NCI-H2196 treated with DMSO at 0.1 percent for 48 hours (cell line): ENCODE data around the gene CNNM3.

Experiments used
- DNase-seq: peaks from one replicate; lab custom pipeline; 2025; ENCODE audit not compliant: unreplicated experiment; lab: John Stamatoyannopoulos, UW

Gene CNNM3

DNA sequence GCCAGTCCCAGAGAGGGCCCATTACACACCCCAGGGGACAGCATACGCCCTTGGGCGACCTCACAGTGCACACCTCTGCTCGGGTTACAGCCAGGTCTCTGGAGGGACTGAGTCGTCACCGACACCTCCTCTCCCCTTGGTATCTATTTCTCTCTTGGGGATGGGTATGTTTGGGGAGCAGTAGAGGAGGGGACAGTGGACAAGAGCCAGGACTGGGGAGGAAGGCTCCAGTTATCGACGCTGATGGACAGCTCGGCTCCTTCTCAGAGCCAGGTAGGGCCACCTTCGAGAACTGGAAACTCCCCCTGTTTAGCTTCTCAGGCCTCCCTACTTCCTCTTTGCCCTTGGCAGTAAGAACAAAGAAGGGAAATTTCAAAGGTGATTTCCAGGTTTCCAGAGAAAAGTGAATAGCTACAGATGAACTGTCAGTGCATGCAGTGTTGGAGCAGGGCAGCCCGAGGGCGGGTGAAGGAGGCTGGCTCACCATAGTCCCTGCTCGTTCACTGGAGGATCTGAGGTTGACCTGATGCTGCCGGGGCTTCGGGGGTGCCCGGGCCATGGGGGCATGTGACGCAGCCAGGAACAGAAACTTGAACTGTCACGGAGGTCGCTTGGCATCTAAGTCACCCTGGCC, 58.2 kb downstream of the CNNM3 start:
- DNase-seq: no peak

- DNase-seq: no peak
These were observed 59.6 kb downstream of the CNNM3 start for GRCh38 chr2:96875498-96876268.

- DNase-seq: no peak
These were observed 60.4 kb downstream of the CNNM3 start for GRCh38 chr2:96876269-96877041.

GRCh38 chr2:96877042-96877451, 61.0 kb downstream of the CNNM3 start:
- no peak for DNase-seq

GRCh38 chr2:96877631-96878092, 61.6 kb downstream of the CNNM3 start:
- no peak for DNase-seq

DNA sequence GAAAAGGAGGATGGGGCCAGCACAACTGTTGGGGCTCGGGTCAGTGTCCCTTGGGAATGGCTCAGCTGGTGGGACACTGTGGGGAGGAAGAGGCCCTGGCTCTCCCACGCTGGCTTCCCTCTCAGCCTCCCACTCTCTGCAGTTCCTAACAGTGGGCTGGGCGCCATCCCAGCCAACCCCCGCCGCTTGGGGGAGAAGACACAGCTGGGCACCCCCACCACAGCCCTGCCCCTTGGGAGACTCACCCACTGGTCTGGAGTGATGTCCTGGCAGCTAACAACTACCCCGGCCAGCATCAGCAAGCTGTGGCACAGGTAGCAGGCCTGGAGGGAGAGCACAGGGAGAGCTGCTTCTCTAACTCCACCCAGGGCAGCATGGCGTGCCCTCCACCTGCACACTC, 62.1 kb downstream of the CNNM3 start:
- no peak for DNase-seq

GRCh38 chr2:96878796-96879544, 62.9 kb downstream of the CNNM3 start:
- DNase-seq: no peak

DNA sequence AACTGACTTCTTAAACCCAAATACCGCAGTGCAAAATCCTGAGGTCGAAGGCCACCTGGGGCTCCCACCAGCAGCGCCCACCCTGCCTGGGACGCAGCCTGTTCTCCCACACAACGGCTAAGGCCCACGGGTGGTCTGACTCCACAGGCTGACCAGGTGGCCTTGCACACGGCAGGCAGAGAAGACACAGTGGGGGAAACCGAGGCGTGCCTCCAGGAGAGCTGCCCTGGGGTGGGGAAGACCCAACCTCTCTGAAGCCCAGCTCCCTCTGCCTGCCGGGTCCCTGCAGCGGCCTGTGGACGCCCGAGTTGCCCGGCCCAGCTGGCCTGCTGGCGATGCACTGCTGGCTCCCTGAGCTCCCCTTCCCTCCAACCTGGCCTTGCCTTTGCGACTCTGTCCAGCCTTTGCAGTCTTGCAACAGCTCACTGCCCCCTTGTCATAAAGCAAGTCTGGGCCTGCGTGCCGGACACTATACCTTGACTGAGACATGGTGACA, 63.5 kb downstream of the CNNM3 start:
- no peak for DNase-seq

- no peak for DNase-seq
These were observed 64.8 kb downstream of the CNNM3 start for GRCh38 chr2:96880891-96881273.

- no peak for DNase-seq
These were observed 65.5 kb downstream of the CNNM3 start for GRCh38 chr2:96881349-96882195.

DNA sequence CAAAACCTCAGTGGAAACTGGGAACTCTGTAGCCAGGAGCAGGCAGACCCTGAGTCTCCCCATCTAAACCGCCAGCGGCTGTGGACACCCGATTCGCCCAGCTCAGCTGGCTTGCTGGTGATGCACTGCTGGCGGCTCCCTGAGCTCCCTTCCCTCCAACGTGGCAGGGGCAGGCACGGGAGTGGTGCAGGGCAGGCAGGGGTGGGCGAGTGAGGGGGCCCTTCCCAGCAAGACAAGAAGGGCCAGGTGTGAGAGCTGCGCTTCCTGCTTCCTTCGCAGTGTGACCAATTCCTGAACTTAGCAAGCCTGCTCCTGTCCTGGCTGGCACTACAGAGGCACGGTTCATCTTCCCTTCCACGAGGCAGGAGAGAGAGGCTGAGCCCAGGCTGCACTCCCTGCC, 66.2 kb downstream of the CNNM3 start:
- no peak for DNase-seq

- no peak for DNase-seq
These were observed 66.8 kb downstream of the CNNM3 start for GRCh38 chr2:96882906-96883305.

DNA sequence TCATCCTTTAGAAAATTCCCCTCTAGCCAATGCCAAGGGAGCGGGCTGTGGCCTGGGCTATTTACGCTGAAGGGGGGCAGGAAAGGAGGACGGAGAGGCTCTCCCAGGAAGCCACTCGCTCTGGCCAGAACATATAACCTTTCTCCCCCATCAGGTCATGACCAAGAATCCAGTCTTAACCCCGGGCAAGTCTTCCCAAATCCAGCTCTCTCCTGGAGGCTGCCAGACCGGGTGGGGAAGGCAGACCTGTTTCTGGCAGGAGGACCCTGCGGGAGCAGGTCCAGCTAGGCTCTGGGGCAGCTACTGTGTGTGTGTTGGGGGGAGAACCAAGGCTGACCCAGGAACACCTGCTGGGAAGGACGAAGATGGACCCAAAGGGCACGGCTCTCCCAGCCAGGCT, 67.2 kb downstream of the CNNM3 start:
- DNase-seq: no peak
